COLO668 (cell line): ENCODE measurements around the gene GLI2.

Source experiments
- DNase-seq: peaks from one replicate; lab custom pipeline; 2025; ENCODE audit not compliant: unreplicated experiment; lab: John Stamatoyannopoulos, UW

GLI2 gene

GRCh38 chr2:120735746-120736170, at the start of gene GLI2:
Gene GLI2, plus strand, starts transcription at chr2:120735868. Its CDS starts 61,453 bp downstream, at chr2:120797321.
- DNase-seq: peak; percentile 52

GRCh38 chr2:120685974-120686297, 49.7 kb upstream of the GLI2 start:
- DNase-seq: no peak

- no peak for DNase-seq
These were observed 49.0 kb upstream of the GLI2 start for GRCh38 chr2:120686511-120687168.

- no peak for DNase-seq
These were observed 48.5 kb upstream of the GLI2 start for GRCh38 chr2:120687210-120687609.

- DNase-seq: no peak
These were observed 45.1 kb upstream of the GLI2 start for GRCh38 chr2:120690521-120690920.

- DNase-seq: peak; percentile 31
These were observed 44.3 kb upstream of the GLI2 start for GRCh38 chr2:120691410-120691809.

GRCh38 chr2:120692691-120693090, 43.0 kb upstream of the GLI2 start:
- no peak for DNase-seq

- DNase-seq: no peak
These were observed 42.5 kb upstream of the GLI2 start for GRCh38 chr2:120693121-120693520.

GRCh38 chr2:120694034-120694433, 41.6 kb upstream of the GLI2 start:
- DNase-seq: no peak

GRCh38 chr2:120697471-120697870, 38.2 kb upstream of the GLI2 start:
- DNase-seq: no peak

- DNase-seq: peak; percentile 18
These were observed 36.4 kb upstream of the GLI2 start for GRCh38 chr2:120699292-120699691.

GRCh38 chr2:120700659-120701058, 35.0 kb upstream of the GLI2 start:
- DNase-seq: no peak

GRCh38 chr2:120701096-120701495, 34.6 kb upstream of the GLI2 start:
- DNase-seq: no peak

GRCh38 chr2:120701499-120701898, 34.2 kb upstream of the GLI2 start:
- DNase-seq: no peak

GRCh38 chr2:120702061-120702460, 33.6 kb upstream of the GLI2 start:
- no peak for DNase-seq

GRCh38 chr2:120702801-120703200, 32.9 kb upstream of the GLI2 start:
- DNase-seq: no peak

- DNase-seq: no peak
These were observed 32.2 kb upstream of the GLI2 start for GRCh38 chr2:120703330-120703994.

- no peak for DNase-seq
These were observed 31.0 kb upstream of the GLI2 start for GRCh38 chr2:120704696-120705095.

- no peak for DNase-seq
These were observed 27.9 kb upstream of the GLI2 start for GRCh38 chr2:120707816-120708215.

GRCh38 chr2:120708944-120709607, 26.6 kb upstream of the GLI2 start:
- DNase-seq: no peak

- no peak for DNase-seq
These were observed 26.0 kb upstream of the GLI2 start for GRCh38 chr2:120709608-120710041.

- no peak for DNase-seq
These were observed 25.4 kb upstream of the GLI2 start for GRCh38 chr2:120710256-120710655.
